A673 (cell line): ENCODE results near the gene POSTN.
"Not testable (repeated sequence)": the region's sequence is repeated elsewhere in the genome, so short reads cannot be mapped to it uniquely, and the experiment has no call there.

ENCODE experiments used
- EZH2 ChIP-seq: fragments of 200-600 bp; sonication (generic); IDR thresholded peaks from 2 replicates; pipeline ENCODE4 v1.6.1; 2017; ENCODE audit warnings: borderline replicate concordance, low read depth, mild to moderate bottlenecking, mixed read lengths, antibody characterized with exemption, low read length; ENCODE audit not compliant: poor library complexity, severe bottlenecking
- TF ChIP-seq, protein P1 (sequence below): fragments of 300-800, 200-600 bp; sonication (generic); conservative IDR thresholded peaks from 2 replicates; pipeline ENCODE4 v1.5.1; 2017; ENCODE audit warnings: low read depth, mild to moderate bottlenecking, antibody characterized with exemption, low read length, moderate library complexity, mixed read lengths

DNA sequence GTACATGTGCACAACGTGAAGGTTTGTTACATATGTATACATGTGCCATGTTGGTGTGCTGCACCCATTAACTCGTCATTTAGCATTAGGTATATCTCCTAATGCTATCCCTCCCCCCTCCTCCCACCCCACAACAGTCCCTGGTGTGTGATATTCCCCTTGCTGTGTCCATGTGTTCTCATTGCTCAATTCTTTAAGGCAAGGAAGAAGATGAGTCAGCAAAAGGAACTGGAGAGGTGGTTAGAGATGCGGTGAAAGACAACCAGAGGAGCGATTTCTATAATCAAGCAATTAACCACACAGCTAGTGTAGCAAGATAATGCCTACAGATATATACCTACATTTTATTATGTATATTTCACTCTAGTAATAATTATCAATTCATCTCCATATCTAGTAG, 9.2 kb downstream of the POSTN start:
- TF ChIP-seq, protein P1, sequence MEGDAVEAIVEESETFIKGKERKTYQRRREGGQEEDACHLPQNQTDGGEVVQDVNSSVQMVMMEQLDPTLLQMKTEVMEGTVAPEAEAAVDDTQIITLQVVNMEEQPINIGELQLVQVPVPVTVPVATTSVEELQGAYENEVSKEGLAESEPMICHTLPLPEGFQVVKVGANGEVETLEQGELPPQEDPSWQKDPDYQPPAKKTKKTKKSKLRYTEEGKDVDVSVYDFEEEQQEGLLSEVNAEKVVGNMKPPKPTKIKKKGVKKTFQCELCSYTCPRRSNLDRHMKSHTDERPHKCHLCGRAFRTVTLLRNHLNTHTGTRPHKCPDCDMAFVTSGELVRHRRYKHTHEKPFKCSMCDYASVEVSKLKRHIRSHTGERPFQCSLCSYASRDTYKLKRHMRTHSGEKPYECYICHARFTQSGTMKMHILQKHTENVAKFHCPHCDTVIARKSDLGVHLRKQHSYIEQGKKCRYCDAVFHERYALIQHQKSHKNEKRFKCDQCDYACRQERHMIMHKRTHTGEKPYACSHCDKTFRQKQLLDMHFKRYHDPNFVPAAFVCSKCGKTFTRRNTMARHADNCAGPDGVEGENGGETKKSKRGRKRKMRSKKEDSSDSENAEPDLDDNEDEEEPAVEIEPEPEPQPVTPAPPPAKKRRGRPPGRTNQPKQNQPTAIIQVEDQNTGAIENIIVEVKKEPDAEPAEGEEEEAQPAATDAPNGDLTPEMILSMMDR = not testable (repeated sequence)
- not testable (repeated sequence) for TF ChIP-seq EZH2
